22Rv1 (cell line): ENCODE measurements around the gene KCNJ14.

Experiments
- H3K27ac ChIP-seq: fragments of 450-650 bp; 2 replicates; pipeline ENCODE4 v1.5.1; 2017
- ZFX ChIP-seq: fragments of 450-650 bp; IDR thresholded peaks from 2 replicates; pipeline ENCODE4 v1.6.1; 2017; ENCODE audit warnings: antibody characterized with exemption, borderline replicate concordance
- TF ChIP-seq, protein P1 (sequence below): fragments of 450-650 bp; IDR thresholded peaks from 2 replicates; pipeline ENCODE4 v1.5.1; 2017; ENCODE audit warnings: mild to moderate bottlenecking

Gene KCNJ14

DNA sequence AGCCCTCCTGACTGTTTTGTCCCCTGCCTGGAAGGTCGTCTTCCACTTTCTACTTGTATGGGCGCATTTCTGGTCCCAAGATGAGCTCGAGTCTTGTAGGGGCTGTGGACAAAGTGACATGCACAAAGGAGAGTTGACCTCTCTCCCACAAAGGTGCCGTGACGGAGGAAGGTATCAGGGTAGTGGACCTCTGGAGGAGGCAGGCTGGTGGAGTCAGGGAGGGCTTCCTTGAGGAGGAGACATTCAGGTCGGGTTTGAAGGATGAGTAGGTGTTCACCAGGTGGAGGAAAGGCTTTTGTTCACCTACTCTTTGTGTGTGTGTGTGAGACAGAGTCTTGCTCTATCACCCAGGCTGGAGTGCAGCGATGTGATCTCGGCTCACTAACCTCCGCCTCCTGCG, 15.5 kb downstream of the KCNJ14 start:
- no peak for TF ChIP-seq ZFX
- TF ChIP-seq, protein P1, sequence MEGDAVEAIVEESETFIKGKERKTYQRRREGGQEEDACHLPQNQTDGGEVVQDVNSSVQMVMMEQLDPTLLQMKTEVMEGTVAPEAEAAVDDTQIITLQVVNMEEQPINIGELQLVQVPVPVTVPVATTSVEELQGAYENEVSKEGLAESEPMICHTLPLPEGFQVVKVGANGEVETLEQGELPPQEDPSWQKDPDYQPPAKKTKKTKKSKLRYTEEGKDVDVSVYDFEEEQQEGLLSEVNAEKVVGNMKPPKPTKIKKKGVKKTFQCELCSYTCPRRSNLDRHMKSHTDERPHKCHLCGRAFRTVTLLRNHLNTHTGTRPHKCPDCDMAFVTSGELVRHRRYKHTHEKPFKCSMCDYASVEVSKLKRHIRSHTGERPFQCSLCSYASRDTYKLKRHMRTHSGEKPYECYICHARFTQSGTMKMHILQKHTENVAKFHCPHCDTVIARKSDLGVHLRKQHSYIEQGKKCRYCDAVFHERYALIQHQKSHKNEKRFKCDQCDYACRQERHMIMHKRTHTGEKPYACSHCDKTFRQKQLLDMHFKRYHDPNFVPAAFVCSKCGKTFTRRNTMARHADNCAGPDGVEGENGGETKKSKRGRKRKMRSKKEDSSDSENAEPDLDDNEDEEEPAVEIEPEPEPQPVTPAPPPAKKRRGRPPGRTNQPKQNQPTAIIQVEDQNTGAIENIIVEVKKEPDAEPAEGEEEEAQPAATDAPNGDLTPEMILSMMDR: no peak
- H3K27ac ChIP-seq: peak overlapping the region; percentile 97; the same call in 1 of the 2 replicates

DNA sequence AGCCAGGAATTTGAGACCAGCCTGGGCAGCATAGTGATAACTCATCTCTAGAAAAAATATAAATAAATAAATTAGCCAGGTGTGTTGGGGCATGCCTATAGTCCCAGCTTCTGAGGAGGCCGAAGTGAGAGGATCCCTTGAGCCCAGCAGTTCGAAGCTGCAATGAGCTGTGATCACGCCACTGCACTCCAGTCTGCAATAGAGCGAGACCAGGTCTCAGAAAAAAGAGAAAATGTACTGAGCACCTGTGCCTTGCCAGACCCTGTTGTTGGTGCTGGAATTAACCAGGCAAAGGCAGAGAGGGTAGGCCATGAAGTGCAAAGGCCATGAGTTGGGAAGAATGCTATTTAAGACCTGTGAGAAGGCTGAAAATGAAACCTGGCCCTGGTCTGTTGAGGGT, 16.5 kb downstream of the KCNJ14 start:
- no peak for TF ChIP-seq ZFX
- H3K27ac ChIP-seq: no peak overlapping the region

DNA sequence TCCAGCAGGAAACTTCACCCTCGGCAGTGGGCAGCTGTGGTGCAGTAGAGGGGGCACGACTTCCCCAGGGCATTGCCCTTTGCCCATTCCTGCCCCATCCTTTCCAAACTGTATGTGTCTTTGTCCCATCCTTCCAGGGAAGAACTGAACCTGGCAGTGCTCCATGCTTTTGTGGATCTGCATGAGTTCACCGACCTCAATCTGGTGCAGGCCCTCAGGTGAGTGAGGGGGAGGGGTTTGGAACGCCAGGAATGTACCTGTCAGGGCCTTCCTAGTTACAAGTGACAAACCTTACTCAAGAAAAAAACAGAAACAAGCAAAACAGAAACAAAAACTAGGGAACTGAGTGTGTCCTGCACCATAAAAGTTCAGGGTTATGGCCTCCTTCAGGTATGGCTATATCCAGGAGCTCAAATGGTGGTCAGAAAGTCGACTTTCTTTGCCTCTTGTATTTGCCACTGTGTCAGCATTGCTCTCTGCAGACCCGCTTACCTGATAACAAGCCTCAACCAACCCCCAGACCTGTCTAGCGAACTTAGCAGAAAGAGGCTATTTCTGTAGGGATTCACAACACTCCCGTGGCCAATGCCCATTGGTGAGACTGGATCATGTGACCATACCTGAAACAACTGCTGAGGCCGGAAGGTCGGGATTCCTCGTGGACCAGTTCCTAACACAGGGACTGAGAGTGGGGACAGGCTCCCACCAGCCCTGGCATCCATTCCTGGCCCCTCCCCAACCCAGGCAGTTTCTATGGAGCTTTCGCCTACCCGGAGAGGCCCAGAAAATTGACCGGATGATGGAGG, 18.0 kb downstream of the KCNJ14 start:
- TF ChIP-seq, protein P1: no peak
- no peak for TF ChIP-seq ZFX

DNA sequence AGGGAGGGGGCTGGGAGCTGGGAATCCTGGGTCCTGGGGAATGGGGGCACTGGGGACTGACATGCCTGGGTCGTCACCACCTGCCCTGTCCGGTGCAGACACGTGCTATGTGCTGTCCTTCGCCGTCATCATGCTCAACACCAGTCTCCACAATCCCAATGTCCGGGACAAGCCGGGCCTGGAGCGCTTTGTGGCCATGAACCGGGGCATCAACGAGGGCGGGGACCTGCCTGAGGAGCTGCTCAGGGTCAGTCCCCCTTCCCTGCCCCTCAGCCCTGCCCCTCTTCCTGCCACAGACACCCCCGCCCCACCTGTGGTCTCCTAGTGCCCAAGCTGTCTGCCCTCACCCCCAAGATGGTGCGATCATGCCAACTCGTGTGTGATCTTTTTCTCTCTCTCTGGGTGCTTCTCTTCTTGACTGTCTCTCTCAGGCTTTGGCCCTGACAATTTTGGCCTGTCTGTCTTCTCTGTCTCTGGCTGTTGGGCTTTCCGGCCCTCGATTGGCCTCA, 18.8 kb downstream of the KCNJ14 start:
- H3K27ac ChIP-seq: no peak overlapping the region
- TF ChIP-seq, protein P1: no peak
- TF ChIP-seq ZFX: no peak

More for the DNA sequence above, 18.0 kb downstream of the KCNJ14 start:
- no peak overlapping the region for H3K27ac ChIP-seq

DNA sequence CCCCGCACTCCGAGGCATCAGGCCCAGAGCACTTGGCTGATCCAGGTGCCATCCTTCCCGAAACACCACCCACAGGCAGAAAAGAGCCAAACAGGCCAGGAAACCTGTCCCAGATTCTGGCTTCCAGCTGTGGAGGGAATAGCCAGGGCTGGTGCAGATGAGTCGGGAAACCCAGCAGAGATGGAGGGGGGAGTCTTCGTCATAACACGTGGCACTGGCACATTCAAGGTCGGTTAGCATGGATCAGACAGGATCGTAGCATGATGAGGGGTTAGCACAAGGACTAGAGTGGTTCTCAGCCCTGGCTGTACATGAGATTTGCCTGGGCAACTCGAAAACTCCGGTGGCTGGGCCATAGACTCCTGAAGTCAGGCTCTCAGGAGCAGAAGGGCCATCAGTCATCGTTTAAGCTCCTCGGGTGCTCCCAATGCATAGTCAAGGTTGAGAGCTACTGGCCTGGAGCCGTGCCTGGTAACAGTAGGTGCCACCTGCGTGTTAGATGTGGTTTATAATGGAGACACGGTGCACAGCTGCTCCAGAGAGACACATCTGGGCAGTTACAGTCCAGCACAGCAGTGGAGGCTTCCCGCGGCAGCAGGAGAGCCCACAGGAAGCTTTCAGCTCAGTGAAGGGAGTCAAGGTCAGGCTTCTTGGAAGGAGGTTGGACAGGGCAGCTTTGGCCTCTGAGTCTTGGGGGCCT, 20.1 kb downstream of the KCNJ14 start:
- no peak for TF ChIP-seq ZFX
- TF ChIP-seq, protein P1: no peak
- H3K27ac ChIP-seq: no peak overlapping the region; the same call in 1 of the 2 replicates

DNA sequence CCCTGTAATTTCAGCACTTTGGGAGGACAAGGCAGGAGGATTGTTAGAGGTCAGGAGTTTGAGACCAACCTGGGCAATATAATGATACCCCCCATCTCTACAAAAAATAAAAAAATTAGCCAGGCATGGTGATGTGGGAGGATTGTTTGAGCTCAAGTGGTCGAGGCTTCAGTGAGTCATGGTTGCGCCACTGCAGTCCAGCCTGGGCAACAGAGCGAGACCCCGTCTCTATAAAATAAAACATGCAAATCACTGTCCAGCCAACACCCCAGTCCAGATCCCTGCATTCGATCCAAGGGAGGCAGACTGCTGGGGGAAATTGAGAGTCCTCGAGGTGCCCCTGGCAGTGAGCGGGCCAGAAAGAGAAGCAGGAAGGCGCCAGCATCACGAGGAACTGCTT, 20.8 kb downstream of the KCNJ14 start:
- H3K27ac ChIP-seq: no peak overlapping the region; the same call in 1 of the 2 replicates
- TF ChIP-seq, protein P1: no peak

DNA sequence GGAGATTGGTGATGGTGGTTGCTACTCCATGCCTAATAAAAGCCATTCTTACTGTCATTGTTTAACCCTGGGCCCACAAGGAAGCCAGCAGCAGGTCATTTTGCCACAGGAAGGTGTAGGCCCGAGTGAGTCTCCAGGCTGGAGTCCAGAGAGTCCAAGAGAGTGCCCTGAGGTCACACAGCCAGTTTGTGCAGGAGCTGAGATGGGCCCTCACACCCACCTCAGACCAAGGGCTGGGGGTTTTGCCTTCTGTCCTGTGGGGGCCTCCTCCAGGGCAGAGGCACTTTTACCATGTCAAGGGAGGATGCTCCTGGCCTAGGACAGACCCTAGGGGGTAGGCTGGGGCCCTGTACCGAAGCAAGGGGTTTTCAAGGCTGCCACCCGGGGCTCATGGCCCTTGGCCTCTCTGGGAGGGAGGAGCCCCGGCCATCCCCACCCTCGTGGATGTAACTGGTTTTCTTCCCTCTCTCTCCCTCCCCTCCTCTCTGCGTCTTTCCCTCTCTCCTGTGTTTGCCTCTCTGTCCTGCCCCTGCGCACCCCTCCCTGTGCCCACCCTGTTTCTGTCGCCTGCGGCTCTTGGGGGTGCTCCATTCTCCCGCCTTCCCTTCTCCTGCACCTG, 21.8 kb downstream of the KCNJ14 start:
- TF ChIP-seq ZFX: no peak
- TF ChIP-seq, protein P1: no peak
- H3K27ac ChIP-seq: no peak overlapping the region
